Measurements from ENCODE around the gene NGF.
"Not testable (repeated sequence)": the region's sequence is repeated elsewhere in the genome, so short reads cannot be mapped to it uniquely, and the experiment has no call there.

The NGF gene

GRCh38 chr1:115337633-115338456 is at the start of gene NGF:
Gene NGF (minus strand): TSS chr1:115338249. CDS start chr1:115286795, 51,454 bp downstream.
- Histone ChIP-seq H2AFZ (ENCODE audit: low read depth, low read length) (no peak within 1 kb of the TSS), H4K20me1 (ENCODE audit: insufficient read depth, low read length) (no peaks in the 10 kb centered on the region; the same call in 1 of the 2 replicates), H3K27ac (ENCODE audit: low read length) (no peak within 1 kb of the TSS), H3K9me3 (ENCODE audit: insufficient read depth, low read length, severe bottlenecking) (no peaks in the 10 kb centered on the region), H3K4me3 (ENCODE audit: low read depth in 1 of 2, low read length in 2 of 2) (no peak within 1 kb of the TSS), H3K4me1 (ENCODE audit: insufficient read depth, low read length) (no peaks in the 10 kb centered on the region), H3K79me2 (ENCODE audit: insufficient read depth, low read length) (no peaks in the 10 kb centered on the region), H3K27me3 (ENCODE audit: insufficient read depth, low read length, poor library complexity) (peaks cover 11% of the 10 kb centered on the region), H3K4me2 (ENCODE audit: insufficient read depth, low read length) (no peak within 1 kb of the TSS), H3K9ac (ENCODE audit: low read depth, low read length) (no peak within 1 kb of the TSS), H3K36me3 (ENCODE audit: insufficient read depth, low read length) (no peaks in the 10 kb centered on the region)
- TF ChIP-seq CTCF (IDR thresholded peaks at IDR 0.05; ENCODE audit: borderline replicate concordance, extremely low read depth, low read length, poor library complexity, severe bottlenecking) (no peak), EZH2 (IDR thresholded peaks at IDR 0.05; ENCODE audit: borderline replicate concordance, low read depth, low read length, severe bottlenecking) (no peak)
- DNase-seq (no peak), ATAC-seq (ENCODE audit: insufficient read depth, low read depth) (no peak)

GRCh38 chr1:115383455-115383854 is 45.4 kb upstream of the NGF start:
- not testable (repeated sequence) for H3K27ac ChIP-seq (ENCODE audit: low read length); DNase-seq; H3K9ac ChIP-seq (ENCODE audit: low read depth, low read length); H2AFZ ChIP-seq (ENCODE audit: low read depth, low read length); H3K4me2 ChIP-seq (ENCODE audit: insufficient read depth, low read length); H3K4me3 ChIP-seq (ENCODE audit: low read depth in 1 of 2, low read length in 2 of 2); H3K27me3 ChIP-seq (ENCODE audit: insufficient read depth, low read length, poor library complexity); ATAC-seq (ENCODE audit: insufficient read depth, low read depth); H3K36me3 ChIP-seq (ENCODE audit: insufficient read depth, low read length); H3K79me2 ChIP-seq (ENCODE audit: insufficient read depth, low read length); H3K9me3 ChIP-seq (ENCODE audit: insufficient read depth, low read length, severe bottlenecking); H4K20me1 ChIP-seq (ENCODE audit: insufficient read depth, low read length); H3K4me1 ChIP-seq (ENCODE audit: insufficient read depth, low read length)

GRCh38 chr1:115379943-115380342 is 41.9 kb upstream of the NGF start:
- TF ChIP-seq EZH2 (IDR thresholded peaks at IDR 0.05; ENCODE audit: borderline replicate concordance, low read depth, low read length, severe bottlenecking): no peak
- no peak for TF ChIP-seq CTCF (IDR thresholded peaks at IDR 0.05; ENCODE audit: borderline replicate concordance, extremely low read depth, low read length, poor library complexity, severe bottlenecking)
- no peaks in the 10 kb centered on the region for H4K20me1 ChIP-seq (ENCODE audit: insufficient read depth, low read length)
- no peak for ATAC-seq (ENCODE audit: insufficient read depth, low read depth)
- no peaks in the 10 kb centered on the region for H3K27me3 ChIP-seq (ENCODE audit: insufficient read depth, low read length, poor library complexity)
- no peaks in the 10 kb centered on the region for H3K36me3 ChIP-seq (ENCODE audit: insufficient read depth, low read length)
- H3K27ac ChIP-seq (ENCODE audit: low read length): no peak overlapping the region
- no peak overlapping the region for H3K9ac ChIP-seq (ENCODE audit: low read depth, low read length)
- no peak overlapping the region for H3K4me3 ChIP-seq (ENCODE audit: low read depth in 1 of 2, low read length in 2 of 2)
- DNase-seq: no peak
- no peaks in the 10 kb centered on the region for H3K79me2 ChIP-seq (ENCODE audit: insufficient read depth, low read length)
- H3K4me2 ChIP-seq (ENCODE audit: insufficient read depth, low read length): no peak overlapping the region
- no peak overlapping the region for H2AFZ ChIP-seq (ENCODE audit: low read depth, low read length)
- H3K9me3 ChIP-seq (ENCODE audit: insufficient read depth, low read length, severe bottlenecking): no peaks in the 10 kb centered on the region
- H3K4me1 ChIP-seq (ENCODE audit: insufficient read depth, low read length): no peaks in the 10 kb centered on the region

- no peak for TF ChIP-seq EZH2 (IDR thresholded peaks at IDR 0.05; ENCODE audit: borderline replicate concordance, low read depth, low read length, severe bottlenecking)
- no peak for TF ChIP-seq CTCF (IDR thresholded peaks at IDR 0.05; ENCODE audit: borderline replicate concordance, extremely low read depth, low read length, poor library complexity, severe bottlenecking)
- no peaks in the 10 kb centered on the region for H3K27me3 ChIP-seq (ENCODE audit: insufficient read depth, low read length, poor library complexity)
- no peaks in the 10 kb centered on the region for H3K79me2 ChIP-seq (ENCODE audit: insufficient read depth, low read length)
- no peak for ATAC-seq (ENCODE audit: insufficient read depth, low read depth)
- H3K27ac ChIP-seq (ENCODE audit: low read length): no peak overlapping the region
- H3K9me3 ChIP-seq (ENCODE audit: insufficient read depth, low read length, severe bottlenecking): no peaks in the 10 kb centered on the region
- no peak for DNase-seq
- H4K20me1 ChIP-seq (ENCODE audit: insufficient read depth, low read length): no peaks in the 10 kb centered on the region
- H3K4me2 ChIP-seq (ENCODE audit: insufficient read depth, low read length): no peak overlapping the region
- H3K4me1 ChIP-seq (ENCODE audit: insufficient read depth, low read length): no peaks in the 10 kb centered on the region
- H2AFZ ChIP-seq (ENCODE audit: low read depth, low read length): no peak overlapping the region
- no peaks in the 10 kb centered on the region for H3K36me3 ChIP-seq (ENCODE audit: insufficient read depth, low read length)
- no peak overlapping the region for H3K4me3 ChIP-seq (ENCODE audit: low read depth in 1 of 2, low read length in 2 of 2)
- H3K9ac ChIP-seq (ENCODE audit: low read depth, low read length): no peak overlapping the region
Measured at GRCh38 chr1:115377411-115377810, 39.4 kb upstream of the NGF start.

All from DND-41 (cell line).